Kidney (tissue), 14 donors: Measurements from ENCODE around the gene TAAR5. TPM values are rescaled to one million over a fixed set of nuclear protein-coding genes. Genes with fewer than 3 reads are reported as not detected.

Experiments used
- DNase-seq, 5 donors: peaks; one replicate each; pipeline ENCODE4 v3.0.0-alpha.2; 2013 to 2020
- FAIRE-seq: peaks from 2 replicates; lab custom pipeline; 2012; peaks lifted over from hg19 to GRCh38; lab: Jason Lieb, UNC
- H3K27ac ChIP-seq, 2 donors: one replicate each; pipeline ENCODE4 v1.7.0; 2013; ENCODE audit warnings: low read depth in 2 of 2, low read length in 2 of 2, inconsistent platforms in 1 of 2
- H3K27me3 ChIP-seq: one replicate; pipeline ENCODE4 v1.7.1; 2013; ENCODE audit warnings: low read length, inconsistent platforms; ENCODE audit not compliant: control insufficient read depth, insufficient read depth
- H3K36me3 ChIP-seq, 3 donors: one replicate each; pipeline versions ENCODE4 v1.7.0 to v1.7.1; 2013; ENCODE audit warnings: low read length in 3 of 3, control low read depth in 1 of 3, inconsistent platforms in 1 of 3; ENCODE audit not compliant: insufficient read depth in 3 of 3, control insufficient read depth in 2 of 3
- H3K4me1 ChIP-seq, 3 donors: one replicate each; pipeline versions ENCODE4 v1.7.0 to v1.7.1; 2013; ENCODE audit warnings: low read length in 3 of 3, inconsistent platforms in 1 of 3, low read depth in 1 of 3; ENCODE audit not compliant: control insufficient read depth in 2 of 3, insufficient read depth in 2 of 3
- H3K4me3 ChIP-seq, 3 donors: one replicate each; pipeline versions ENCODE4 v1.7.0 to v1.8.1; 2013; ENCODE audit warnings: low read length in 3 of 3, control low read depth in 1 of 3, inconsistent platforms in 1 of 3
- H3K9ac ChIP-seq, 3 donors: one replicate each; pipeline versions ENCODE4 v1.7.0 to v1.7.1; 2013; ENCODE audit warnings: low read length in 3 of 3, control low read depth in 1 of 3, inconsistent platforms in 1 of 3
- H3K9me3 ChIP-seq, 3 donors: one replicate each; pipeline versions ENCODE4 v1.7.0 to v1.7.1; 2013; ENCODE audit warnings: low read length in 3 of 3, control low read depth in 1 of 3, inconsistent platforms in 1 of 3; ENCODE audit not compliant: control insufficient read depth in 2 of 3, insufficient read depth in 1 of 3
- intact Hi-C: fragments of 100-400 bp; cut with DNase I; formaldehyde crosslinking; loops from one replicate; pipeline ENCODE4 v1.11.1; 2022
- polyA plus RNA-seq: library from polyadenylated mRNA; stranded (reverse); fragments of 350-450 nt; fragmentation: Illumina TruSeq; extraction: RNeasy Lipid Tissue Mini Kit (QIAGEN cat#74804); gene quantifications from one replicate; pipeline ENCODE4 v1.2.3, GENCODE V29; 2014; ENCODE audit warnings: low read depth, low replicate concordance; ENCODE audit not compliant: insufficient read depth
- total RNA-seq: library from RNA; stranded (reverse); fragmentation: NEBNext Ultra II Directional; extraction: Animal tissue kit (Norgen Biotek cat#: 25700); gene quantifications from one replicate; pipeline ENCODE4 v1.2.1, GENCODE V29; 2021
- TF ChIP-seq, protein P1 (sequence below): IDR thresholded peaks from 3 replicates; pipeline ENCODE4 v1.5.1; 2012; ENCODE audit warnings: mild to moderate bottlenecking, moderate library complexity, borderline replicate concordance; ENCODE audit not compliant: insufficient read depth; ENCODE audit errors: extremely low read depth
- donor health status: control.
- donor health status: control.
- donor health status: control.
- donor health status: control.
- donor health status: control.
- donor health status: DM: yes; HTN: yes; CAD: no.
- donor health status: Normal renal cell carcinoma (clear cell type).

TAAR5 gene
- total and polyA plus RNA-seq, 2 donors from 2014 or later, result not detected

DNA sequence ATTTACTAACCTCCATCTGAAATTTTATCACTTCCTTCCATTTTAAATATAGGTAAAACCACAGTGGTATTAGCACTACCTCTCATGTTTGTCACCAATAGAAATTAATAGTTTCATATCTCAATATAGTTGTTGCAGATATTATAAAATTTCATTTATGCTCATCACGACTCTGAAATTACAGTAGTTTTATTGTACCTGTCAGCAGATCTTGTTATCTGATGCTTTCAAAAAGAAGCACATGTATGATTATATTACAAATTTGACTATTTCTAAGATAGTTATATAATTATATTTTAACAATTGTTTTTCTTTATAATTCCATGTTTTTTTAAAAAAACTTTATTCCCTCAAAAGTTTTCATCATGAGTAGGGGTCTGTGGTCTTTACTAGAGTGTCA, 4.8 kb downstream of the TAAR5 start:
- FAIRE-seq, result no peak
- Histone ChIP-seq H3K4me3 (no peak overlapping the region), H3K4me1 (no peaks in the 10 kb centered on the region), H3K36me3 (no peaks in the 10 kb centered on the region), H3K27me3 (no peaks in the 10 kb centered on the region), H3K9me3 (no peaks in the 10 kb centered on the region), H3K9ac (no peak overlapping the region), H3K27ac (no peak overlapping the region)
- intact Hi-C loops, result no loop called here
- DNase-seq, result no peak
- TF ChIP-seq, protein P1, sequence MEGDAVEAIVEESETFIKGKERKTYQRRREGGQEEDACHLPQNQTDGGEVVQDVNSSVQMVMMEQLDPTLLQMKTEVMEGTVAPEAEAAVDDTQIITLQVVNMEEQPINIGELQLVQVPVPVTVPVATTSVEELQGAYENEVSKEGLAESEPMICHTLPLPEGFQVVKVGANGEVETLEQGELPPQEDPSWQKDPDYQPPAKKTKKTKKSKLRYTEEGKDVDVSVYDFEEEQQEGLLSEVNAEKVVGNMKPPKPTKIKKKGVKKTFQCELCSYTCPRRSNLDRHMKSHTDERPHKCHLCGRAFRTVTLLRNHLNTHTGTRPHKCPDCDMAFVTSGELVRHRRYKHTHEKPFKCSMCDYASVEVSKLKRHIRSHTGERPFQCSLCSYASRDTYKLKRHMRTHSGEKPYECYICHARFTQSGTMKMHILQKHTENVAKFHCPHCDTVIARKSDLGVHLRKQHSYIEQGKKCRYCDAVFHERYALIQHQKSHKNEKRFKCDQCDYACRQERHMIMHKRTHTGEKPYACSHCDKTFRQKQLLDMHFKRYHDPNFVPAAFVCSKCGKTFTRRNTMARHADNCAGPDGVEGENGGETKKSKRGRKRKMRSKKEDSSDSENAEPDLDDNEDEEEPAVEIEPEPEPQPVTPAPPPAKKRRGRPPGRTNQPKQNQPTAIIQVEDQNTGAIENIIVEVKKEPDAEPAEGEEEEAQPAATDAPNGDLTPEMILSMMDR, result no peak

DNA sequence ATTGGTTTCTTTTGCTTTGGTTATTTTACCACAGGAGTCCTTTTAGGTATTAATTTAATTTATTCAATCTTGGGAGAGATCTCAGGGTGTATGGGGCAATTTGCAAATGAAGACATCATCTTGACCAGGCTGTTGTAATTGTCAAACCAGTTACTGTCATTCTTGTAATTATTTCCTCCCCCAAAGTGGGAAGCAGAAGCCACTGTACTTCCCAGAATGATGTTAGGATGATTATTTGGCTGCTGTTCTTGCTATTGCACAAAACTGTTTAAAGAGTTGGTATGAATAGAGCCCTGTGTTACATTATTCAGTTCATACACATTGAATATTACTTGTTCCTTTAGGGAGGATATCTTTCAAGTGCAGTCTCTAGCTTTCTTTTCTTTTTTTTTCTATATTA, 17.8 kb downstream of the TAAR5 start:
- H3K9me3 ChIP-seq, result no peaks in the 10 kb centered on the region
- H3K27ac ChIP-seq, result no peak overlapping the region
- no peaks in the 10 kb centered on the region for H3K27me3 ChIP-seq
- intact Hi-C loops, result no loop called here
- no peak overlapping the region for H3K9ac ChIP-seq
- TF ChIP-seq, protein P1, result no peak
- DNase-seq, result no peak
- no peak overlapping the region for H3K4me3 ChIP-seq
- H3K36me3 ChIP-seq, result no peaks in the 10 kb centered on the region
- FAIRE-seq, result no peak
- H3K4me1 ChIP-seq, result no peaks in the 10 kb centered on the region

DNA sequence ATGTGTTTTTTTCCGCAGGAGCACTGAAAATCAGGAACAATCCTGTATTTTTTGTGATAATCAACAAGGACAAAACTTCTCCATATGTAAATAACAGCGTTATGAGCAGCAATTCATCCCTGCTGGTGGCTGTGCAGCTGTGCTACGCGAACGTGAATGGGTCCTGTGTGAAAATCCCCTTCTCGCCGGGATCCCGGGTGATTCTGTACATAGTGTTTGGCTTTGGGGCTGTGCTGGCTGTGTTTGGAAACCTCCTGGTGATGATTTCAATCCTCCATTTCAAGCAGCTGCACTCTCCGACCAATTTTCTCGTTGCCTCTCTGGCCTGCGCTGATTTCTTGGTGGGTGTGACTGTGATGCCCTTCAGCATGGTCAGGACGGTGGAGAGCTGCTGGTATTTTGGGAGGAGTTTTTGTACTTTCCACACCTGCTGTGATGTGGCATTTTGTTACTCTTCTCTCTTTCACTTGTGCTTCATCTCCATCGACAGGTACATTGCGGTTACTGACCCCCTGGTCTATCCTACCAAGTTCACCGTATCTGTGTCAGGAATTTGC, 19.2 kb downstream of the TAAR5 start, which contains the start of gene TAAR6:
TSS of gene TAAR6 (plus strand) at position 102 of the 557 bp plus-strand sequence. CDS start at position 102, 0 bp downstream.
- H3K4me3 ChIP-seq, result no peak within 1 kb of the TSS
- H3K9ac ChIP-seq, result no peak within 1 kb of the TSS
- FAIRE-seq (no peak), DNase-seq (no peak)
- H3K27ac ChIP-seq, result no peak within 1 kb of the TSS
- H3K9me3 ChIP-seq, result no peaks in the 10 kb centered on the region
- intact Hi-C loops, result no loop called here
- no peaks in the 10 kb centered on the region for H3K4me1 ChIP-seq
- TF ChIP-seq, protein P1, result no peak
- H3K36me3 ChIP-seq, result no peaks in the 10 kb centered on the region
- no peaks in the 10 kb centered on the region for H3K27me3 ChIP-seq

DNA sequence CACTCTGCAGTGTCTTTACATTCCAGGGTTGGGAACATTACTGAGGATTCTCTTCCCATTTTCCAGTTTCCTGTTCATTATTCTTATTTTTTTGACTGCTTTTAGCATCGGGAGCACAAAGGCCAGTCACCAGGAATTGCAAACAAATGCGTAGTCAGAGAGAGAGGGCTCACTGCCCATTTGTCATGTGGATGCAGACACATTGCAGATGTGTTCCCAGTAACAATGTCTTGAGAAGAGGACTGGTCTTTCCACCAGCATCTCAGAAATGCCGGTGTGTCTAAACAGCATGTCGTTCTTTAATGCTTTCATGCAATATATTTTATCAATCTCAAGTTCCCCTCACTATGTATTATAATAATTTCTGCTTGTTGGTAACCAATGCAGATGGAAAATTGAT, 20.4 kb downstream of the TAAR5 start:
- Histone ChIP-seq H3K27me3 (no peaks in the 10 kb centered on the region), H3K9ac (no peak overlapping the region), H3K4me3 (no peak overlapping the region), H3K36me3 (no peaks in the 10 kb centered on the region), H3K27ac (no peak overlapping the region), H3K4me1 (no peaks in the 10 kb centered on the region), H3K9me3 (no peaks in the 10 kb centered on the region)
- FAIRE-seq (no peak), DNase-seq (peak in 2 of 5 donors; percentile 8 to 32)
- TF ChIP-seq, protein P1, result no peak
- intact Hi-C loops, result no loop called here
